GM06990 (cell line): ENCODE data around the gene CUL3.
"Not testable (repeated sequence)": the region's sequence is repeated elsewhere in the genome, so short reads cannot be mapped to it uniquely, and the experiment has no call there.

Source experiments
- DNase-seq: peaks from one replicate; pipeline ENCODE4 v3.0.0-alpha.2; 2011; ENCODE audit not compliant: insufficient read length; ENCODE audit errors: extremely low read depth
- H3K27me3 ChIP-seq: replicated peaks from 2 replicates; pipeline ENCODE4 v1.6.0; 2011; ENCODE audit warnings: low read length; ENCODE audit not compliant: control insufficient read depth, insufficient read depth
- H3K36me3 ChIP-seq: 2 replicates; pipeline ENCODE4 v1.5.1; 2011; ENCODE audit warnings: low read length; ENCODE audit not compliant: control insufficient read depth, insufficient read depth
- H3K4me3 ChIP-seq: replicated peaks from 2 replicates; pipeline ENCODE4 v1.5.1; 2011; ENCODE audit warnings: low read depth, mild to moderate bottlenecking, control low read depth, low read length
- CTCF ChIP-seq: IDR thresholded peaks from 2 replicates; pipeline ENCODE4 v1.5.1; 2011; ENCODE audit warnings: low read length, control low read depth, mild to moderate bottlenecking, inconsistent platforms; ENCODE audit not compliant: insufficient read depth, poor library complexity, severe bottlenecking

Gene CUL3

GRCh38 chr2:224506494-224506893 is 78.7 kb downstream of the CUL3 start:
- no peak overlapping the region for H3K4me3 ChIP-seq
- no peak for DNase-seq
- TF ChIP-seq CTCF = no peak
- no peaks in the 10 kb centered on the region for H3K27me3 ChIP-seq
- peaks cover 2% of the 10 kb centered on the region for H3K36me3 ChIP-seq

- H3K4me3 ChIP-seq = no peak overlapping the region
- H3K27me3 ChIP-seq = no peaks in the 10 kb centered on the region
- DNase-seq = no peak
- no peak for TF ChIP-seq CTCF
- H3K36me3 ChIP-seq = peaks cover 5% of the 10 kb centered on the region
Observed at GRCh38 chr2:224498991-224499390, 86.2 kb downstream of the CUL3 start.

- no peak for DNase-seq
- Histone ChIP-seq H3K4me3 (no peak overlapping the region), H3K36me3 (peaks cover 4% of the 10 kb centered on the region), H3K27me3 (no peaks in the 10 kb centered on the region)
- no peak for TF ChIP-seq CTCF
Observed at GRCh38 chr2:224492531-224492930, 92.6 kb downstream of the CUL3 start.

- not testable (repeated sequence) for H3K27me3 ChIP-seq, DNase-seq, H3K4me3 ChIP-seq, H3K36me3 ChIP-seq
Observed at GRCh38 chr2:224487940-224488339, 97.2 kb downstream of the CUL3 start.

- not testable (repeated sequence) for H3K27me3 ChIP-seq, H3K36me3 ChIP-seq, DNase-seq, H3K4me3 ChIP-seq
Observed at GRCh38 chr2:224485081-224486014, 99.8 kb downstream of the CUL3 start.

- TF ChIP-seq CTCF = no peak
- no peak for DNase-seq
- H3K27me3 ChIP-seq = no peaks in the 10 kb centered on the region
- H3K4me3 ChIP-seq = no peak overlapping the region
- peaks cover 4% of the 10 kb centered on the region for H3K36me3 ChIP-seq
Observed at GRCh38 chr2:224479826-224480225, 105.3 kb downstream of the CUL3 start.

GRCh38 chr2:224472827-224473226 is 112.3 kb downstream of the CUL3 start:
- Histone ChIP-seq H3K4me3 (no peak overlapping the region), H3K36me3 (peaks cover 6% of the 10 kb centered on the region), H3K27me3 (no peaks in the 10 kb centered on the region)
- no peak for TF ChIP-seq CTCF
- no peak for DNase-seq
